ENCODE data around the gene SULT4A1. TPM values are rescaled to one million over a fixed set of nuclear protein-coding genes. Genes with fewer than 3 reads are reported as not detected.

Gene SULT4A1
- total and polyA plus RNA-seq, 9 of the 15 experiments (the other 6 are each of a cell fraction or from before 2014, with no cell fraction given) = 0.03 to 0.20 (median 0.09) TPM; not detected in 3

DNA sequence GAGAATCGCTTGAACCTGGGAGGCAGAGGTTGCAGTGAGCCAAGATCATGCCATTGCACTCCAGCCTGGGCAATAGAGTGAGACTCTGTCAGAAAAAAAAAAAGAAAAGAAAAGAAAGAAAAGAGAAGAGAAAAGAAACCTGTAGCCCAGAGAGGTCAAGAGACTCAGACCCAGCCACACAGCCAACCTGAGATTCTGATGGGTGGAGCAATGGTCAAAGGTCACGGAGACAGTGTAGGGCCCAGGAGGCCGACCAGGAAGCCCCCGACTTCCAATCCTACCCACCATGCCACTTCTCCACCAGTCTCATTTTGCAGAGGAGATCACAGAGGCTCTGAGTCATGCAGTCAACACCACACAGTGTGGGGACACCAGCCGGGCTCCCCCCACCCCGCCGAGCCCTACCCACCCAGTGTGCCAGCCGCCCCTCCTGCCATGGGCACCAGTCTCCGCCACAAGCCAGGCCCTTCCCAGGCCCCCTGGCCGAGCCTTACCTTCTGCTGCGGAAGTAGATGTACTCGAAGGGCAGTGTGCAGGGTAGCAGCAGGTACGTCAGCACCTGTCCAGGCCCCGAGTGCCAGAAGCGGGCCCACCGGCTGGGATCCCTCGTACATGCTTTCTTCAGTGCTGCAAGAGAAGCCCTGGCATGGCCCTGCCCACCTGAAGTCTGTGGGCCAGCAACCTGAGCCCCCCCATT is 21.6 kb upstream of the SULT4A1 start (continued):
- TF ChIP-seq, protein P1, sequence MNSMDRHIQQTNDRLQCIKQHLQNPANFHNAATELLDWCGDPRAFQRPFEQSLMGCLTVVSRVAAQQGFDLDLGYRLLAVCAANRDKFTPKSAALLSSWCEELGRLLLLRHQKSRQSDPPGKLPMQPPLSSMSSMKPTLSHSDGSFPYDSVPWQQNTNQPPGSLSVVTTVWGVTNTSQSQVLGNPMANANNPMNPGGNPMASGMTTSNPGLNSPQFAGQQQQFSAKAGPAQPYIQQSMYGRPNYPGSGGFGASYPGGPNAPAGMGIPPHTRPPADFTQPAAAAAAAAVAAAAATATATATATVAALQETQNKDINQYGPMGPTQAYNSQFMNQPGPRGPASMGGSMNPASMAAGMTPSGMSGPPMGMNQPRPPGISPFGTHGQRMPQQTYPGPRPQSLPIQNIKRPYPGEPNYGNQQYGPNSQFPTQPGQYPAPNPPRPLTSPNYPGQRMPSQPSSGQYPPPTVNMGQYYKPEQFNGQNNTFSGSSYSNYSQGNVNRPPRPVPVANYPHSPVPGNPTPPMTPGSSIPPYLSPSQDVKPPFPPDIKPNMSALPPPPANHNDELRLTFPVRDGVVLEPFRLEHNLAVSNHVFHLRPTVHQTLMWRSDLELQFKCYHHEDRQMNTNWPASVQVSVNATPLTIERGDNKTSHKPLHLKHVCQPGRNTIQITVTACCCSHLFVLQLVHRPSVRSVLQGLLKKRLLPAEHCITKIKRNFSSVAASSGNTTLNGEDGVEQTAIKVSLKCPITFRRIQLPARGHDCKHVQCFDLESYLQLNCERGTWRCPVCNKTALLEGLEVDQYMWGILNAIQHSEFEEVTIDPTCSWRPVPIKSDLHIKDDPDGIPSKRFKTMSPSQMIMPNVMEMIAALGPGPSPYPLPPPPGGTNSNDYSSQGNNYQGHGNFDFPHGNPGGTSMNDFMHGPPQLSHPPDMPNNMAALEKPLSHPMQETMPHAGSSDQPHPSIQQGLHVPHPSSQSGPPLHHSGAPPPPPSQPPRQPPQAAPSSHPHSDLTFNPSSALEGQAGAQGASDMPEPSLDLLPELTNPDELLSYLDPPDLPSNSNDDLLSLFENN (IDR thresholded peaks at IDR 0.05; ENCODE audit: low read depth in 2 of 2, low read length in 2 of 2) = no peak
- no peak for TF ChIP-seq ARNT (IDR thresholded peaks at IDR 0.05)

DNA sequence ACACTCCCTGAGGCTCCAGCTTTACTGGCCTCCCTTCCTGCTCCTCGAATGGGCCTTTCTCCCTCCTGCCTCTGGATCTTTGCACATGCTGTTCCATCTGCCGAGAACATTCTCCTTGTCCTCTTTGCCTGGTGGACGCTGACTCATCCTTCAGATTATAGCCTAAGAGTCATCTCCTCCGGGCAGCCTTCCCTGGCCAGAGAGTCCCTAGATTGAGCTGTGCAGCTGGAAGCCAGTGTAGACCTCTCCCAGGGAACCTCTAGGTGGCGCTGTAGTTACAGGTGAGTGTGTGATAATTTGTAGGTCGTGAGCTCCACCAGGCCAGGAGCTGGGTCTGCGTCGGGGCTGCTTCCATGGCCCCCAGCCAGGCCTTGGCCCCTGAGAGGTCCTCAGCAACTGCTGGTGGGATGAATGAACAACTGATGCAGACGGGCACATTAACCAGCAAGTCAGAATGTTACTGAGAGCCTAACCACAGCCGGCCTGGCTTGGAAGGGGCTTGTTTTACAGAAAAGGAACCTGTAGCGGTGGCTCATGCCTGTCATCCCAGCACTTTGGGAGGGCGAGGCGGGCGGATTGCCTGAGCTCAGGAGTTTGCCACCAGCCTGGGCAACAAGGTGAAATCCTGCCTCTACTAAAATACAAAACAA is 20.8 kb upstream of the SULT4A1 start:
- no peak overlapping the region for H3K27ac ChIP-seq (ENCODE audit: extremely low read depth, low read depth, low read length)
- H3K4me1 ChIP-seq (replicated peaks in 1 of 2; ENCODE audit: control insufficient read depth in 2 of 2, insufficient read depth in 2 of 2, low read length in 2 of 2) = no peaks in the 10 kb centered on the region; a peak in 1 of 5 replicates
- H3K9me3 ChIP-seq (replicated peaks; ENCODE audit: control insufficient read depth, insufficient read depth, low read depth, low read length) = no peaks in the 10 kb centered on the region
- no peaks in the 10 kb centered on the region; a peak in 1 of 5 replicates for H3K27me3 ChIP-seq (ENCODE audit: control insufficient read depth in 2 of 2, insufficient read depth in 2 of 2, low read length in 2 of 2)
- peak; percentile 85 for FAIRE-seq
- ATAC-seq = peak; percentile 95
- ChIA-PET CTCF (ENCODE audit: low intra/inter-chr PET ratio) (interaction anchor here (0.6 kb wide), 2 partner anchors 63 to 767 kb away, joined by 3 to 4 read pairs; no protein-coding TSS in a partner anchor), POLR2A (interaction anchor here (0.7 kb wide), 1 partner anchor 468 kb away, joined by 3 read pairs; no protein-coding TSS in a partner anchor)
- intact Hi-C loops (cut with micrococcal nuclease) (loop anchor here (10.0 kb wide), 1 partner anchor 742 kb away; no protein-coding TSS in a partner anchor), in situ Hi-C loops (cut with MboI) (no loop called here)
- peak; percentile 73 to 84 (median 76) for DNase-seq (ENCODE audit: extremely low read depth in 1 of 4, low spot score in 3 of 4)
- H4K20me1 ChIP-seq (replicated peaks; ENCODE audit: control insufficient read depth, insufficient read depth, low read length) = no peaks in the 10 kb centered on the region; the same call in 1 of the 2 replicates
- H3K79me2 ChIP-seq (ENCODE audit: control insufficient read depth, insufficient read depth, low read length) = no peaks in the 10 kb centered on the region
- no peak overlapping the region for H2AFZ ChIP-seq (ENCODE audit: low read depth, low read length)
- H3K9me1 ChIP-seq (ENCODE audit: control insufficient read depth, insufficient read depth, low read length) = no peaks in the 10 kb centered on the region
- H3K4me2 ChIP-seq (ENCODE audit: insufficient read depth, low read length) = no peak overlapping the region
- H3K36me3 ChIP-seq (ENCODE audit: control insufficient read depth, insufficient read depth, low read length) = no peaks in the 10 kb centered on the region
- no TSS peak for BruUV-seq (replicated peaks)
- H3K4me3 ChIP-seq = no peak overlapping the region
- no peak overlapping the region for H3K9ac ChIP-seq (ENCODE audit: insufficient read depth in 1 of 2, low read depth in 2 of 2, low read length in 2 of 2)
- WGBS (ENCODE audit: insufficient coverage, low coverage, missing lambda C conversion rate) = 12% methylated on average over 8 of the region's 14 CpGs
- peak; percentile 59; the same call in 1 of the 2 replicates for TF ChIP-seq NFE2 (IDR thresholded peaks at IDR 0.05; ENCODE audit: low read depth)
- no peak for TF ChIP-seq SPI1 (IDR thresholded peaks at IDR 0.05; ENCODE audit: borderline replicate concordance, low read depth, low read length)
- TF ChIP-seq CBFA2T3 (IDR thresholded peaks at IDR 0.05) = peak; percentile 11; the same call in 1 of the 2 replicates
- TF ChIP-seq FIP1L1 (IDR thresholded peaks at IDR 0.05; ENCODE audit: low read depth, low read length, poor library complexity, severe bottlenecking) = no peak
- TF ChIP-seq ZNF830 (CRISPR knock-in tag; IDR thresholded peaks at IDR 0.05) = no peak
- no peak for TF ChIP-seq XRCC3 (IDR thresholded peaks at IDR 0.05)
- no peak for TF ChIP-seq EGR1 (conservative IDR thresholded peaks at IDR 0.05)
- TF ChIP-seq CTBP1 (IDR thresholded peaks at IDR 0.05; ENCODE audit: borderline replicate concordance) = peak; percentile 44; the same call in 1 of the 2 replicates
- no peak for TF ChIP-seq MTF1 (CRISPR knock-in tag; IDR thresholded peaks at IDR 0.05; ENCODE audit: borderline replicate concordance)
- TF ChIP-seq SIN3A (IDR thresholded peaks at IDR 0.05; ENCODE audit: borderline replicate concordance in 2 of 2, control insufficient read depth in 1 of 2, low read depth in 2 of 2, low read length in 2 of 2) = no peak
